ENCODE results near the gene ABHD12. TPM values are rescaled to one million over a fixed set of nuclear protein-coding genes. Genes with fewer than 3 reads are reported as not detected.

The ABHD12 gene
- polyA plus RNA-seq, 1 donor (not counting 4 experiments of a cell fraction or from before 2014, with no cell fraction given): 11.2 TPM

DNA sequence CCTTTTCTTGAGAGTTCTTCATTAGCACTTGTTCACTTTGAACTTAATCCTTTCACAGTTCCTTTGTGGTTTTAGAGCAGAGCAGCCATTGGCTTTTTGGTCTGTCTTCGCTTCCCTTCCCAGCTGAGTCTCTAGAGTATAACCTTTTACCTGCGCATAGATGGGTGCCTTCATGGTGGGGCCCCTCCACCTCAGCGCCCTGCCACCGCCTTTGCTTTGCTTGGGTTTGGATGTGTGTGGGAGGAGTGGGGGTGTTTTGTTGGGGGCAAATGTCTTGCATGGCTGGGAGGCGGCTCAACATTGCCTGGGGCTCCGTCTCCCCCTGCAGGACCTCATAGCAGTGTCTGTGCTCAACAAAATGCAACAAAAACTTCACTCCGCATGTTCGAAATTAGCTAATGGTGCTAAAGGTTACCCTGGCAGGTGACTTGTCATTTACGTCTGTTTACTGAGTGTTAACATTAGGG is 130.8 kb downstream of the ABHD12 start:
- no peaks in the 10 kb centered on the region for H3K9me1 ChIP-seq (ENCODE audit: control insufficient read depth, extremely low read depth, insufficient read depth, low read length)
- FAIRE-seq (no peak), DNase-seq (ENCODE audit: low read depth, low spot score) (no peak)
- H3K4me2 ChIP-seq (ENCODE audit: control insufficient read depth, extremely low read depth, insufficient read depth, low read depth, low read length): no peak overlapping the region
- dilution Hi-C loops (cut with MboI; ENCODE audit: extremely low pct_ligation_motif_present, low sequenced_read_pairs): no loop called here
- peaks cover 56% of the 10 kb centered on the region for H3K79me2 ChIP-seq (ENCODE audit: control insufficient read depth, insufficient read depth, low read length)
- no peak overlapping the region for H3K9ac ChIP-seq (ENCODE audit: control insufficient read depth, extremely low read depth, insufficient read depth, low read length)
- peaks cover 22% of the 10 kb centered on the region for H4K20me1 ChIP-seq (ENCODE audit: control insufficient read depth, extremely low read depth, insufficient read depth, low read length)
- no peaks in the 10 kb centered on the region for H3K9me3 ChIP-seq (ENCODE audit: control insufficient read depth, low read depth, low read length)
- no peaks in the 10 kb centered on the region for H3K27me3 ChIP-seq (ENCODE audit: control insufficient read depth, extremely low read depth, insufficient read depth, low read length)
- TF ChIP-seq CTCF (optimal IDR thresholded peaks at IDR 0.05 in 1 of 3, IDR thresholded peaks at IDR 0.05 in 1 of 3, conservative IDR thresholded peaks at IDR 0.05 in 1 of 3; ENCODE audit: extremely low read depth in 1 of 3, insufficient read depth in 2 of 3, low read length in 3 of 3) (no peak), EZH2 (IDR thresholded peaks at IDR 0.05; ENCODE audit: low read length) (no peak)
- H3K36me3 ChIP-seq (ENCODE audit: control insufficient read depth in 2 of 2, extremely low read depth in 1 of 2, insufficient read depth in 2 of 2, low read length in 2 of 2): peaks cover 34 to 35% of the 10 kb centered on the region in 2 experiments
- no peak overlapping the region for H3K27ac ChIP-seq (ENCODE audit: control insufficient read depth, insufficient read depth, low read length)
- H2AFZ ChIP-seq (ENCODE audit: control insufficient read depth, low read length): no peak overlapping the region
- peaks cover 3% of the 10 kb centered on the region for H3K4me1 ChIP-seq (ENCODE audit: control insufficient read depth, extremely low read depth, insufficient read depth, low read length)
- H3K4me3 ChIP-seq (ENCODE audit: control insufficient read depth in 2 of 3, extremely low read depth in 1 of 3, insufficient read depth in 2 of 3, low read depth in 1 of 3, low read length in 3 of 3): no peak overlapping the region

GRCh38 chr20:25259358-25259757 is 131.3 kb downstream of the ABHD12 start:
- no peak overlapping the region for H3K9ac ChIP-seq (ENCODE audit: control insufficient read depth, extremely low read depth, insufficient read depth, low read length)
- dilution Hi-C loops (cut with MboI; ENCODE audit: extremely low pct_ligation_motif_present, low sequenced_read_pairs): no loop called here
- no peak for FAIRE-seq
- peaks cover 24% of the 10 kb centered on the region for H4K20me1 ChIP-seq (ENCODE audit: control insufficient read depth, extremely low read depth, insufficient read depth, low read length)
- H3K27me3 ChIP-seq (ENCODE audit: control insufficient read depth, extremely low read depth, insufficient read depth, low read length): no peaks in the 10 kb centered on the region
- no peak overlapping the region for H3K4me3 ChIP-seq (ENCODE audit: control insufficient read depth in 2 of 3, extremely low read depth in 1 of 3, insufficient read depth in 2 of 3, low read depth in 1 of 3, low read length in 3 of 3)
- no peak overlapping the region for H3K27ac ChIP-seq (ENCODE audit: control insufficient read depth, insufficient read depth, low read length)
- peaks cover 3% of the 10 kb centered on the region for H3K4me1 ChIP-seq (ENCODE audit: control insufficient read depth, extremely low read depth, insufficient read depth, low read length)
- no peaks in the 10 kb centered on the region for H3K9me1 ChIP-seq (ENCODE audit: control insufficient read depth, extremely low read depth, insufficient read depth, low read length)
- H3K36me3 ChIP-seq (ENCODE audit: control insufficient read depth in 2 of 2, extremely low read depth in 1 of 2, insufficient read depth in 2 of 2, low read length in 2 of 2): peaks cover 34 to 36% of the 10 kb centered on the region in 2 experiments
- DNase-seq (ENCODE audit: low read depth, low spot score): no peak
- H3K79me2 ChIP-seq (ENCODE audit: control insufficient read depth, insufficient read depth, low read length): peaks cover 60% of the 10 kb centered on the region
- H3K4me2 ChIP-seq (ENCODE audit: control insufficient read depth, extremely low read depth, insufficient read depth, low read depth, low read length): no peak overlapping the region
- TF ChIP-seq CTCF (optimal IDR thresholded peaks at IDR 0.05 in 1 of 3, IDR thresholded peaks at IDR 0.05 in 1 of 3, conservative IDR thresholded peaks at IDR 0.05 in 1 of 3; ENCODE audit: extremely low read depth in 1 of 3, insufficient read depth in 2 of 3, low read length in 3 of 3) (no peak), EZH2 (IDR thresholded peaks at IDR 0.05; ENCODE audit: low read length) (no peak)
- no peak overlapping the region for H2AFZ ChIP-seq (ENCODE audit: control insufficient read depth, low read length)
- no peaks in the 10 kb centered on the region for H3K9me3 ChIP-seq (ENCODE audit: control insufficient read depth, low read depth, low read length)

Data from keratinocyte (primary cell).